ENCODE data around the gene TNFRSF13B. TPM values are rescaled to one million over a fixed set of nuclear protein-coding genes. Genes with fewer than 3 reads are reported as not detected.

The TNFRSF13B gene
- total RNA-seq, 1 experiment from 2014 or later, result not detected

- no peak overlapping the region for H3K27ac ChIP-seq (ENCODE audit: low read length)
- no peak overlapping the region for H2AFZ ChIP-seq (ENCODE audit: low read length)
- H3K4me3 ChIP-seq (ENCODE audit: low read length), result no peak overlapping the region
- no peaks in the 10 kb centered on the region for H3K36me3 ChIP-seq (ENCODE audit: insufficient read depth, low read length)
- no peak overlapping the region for H3K9ac ChIP-seq (ENCODE audit: low read length)
- no peak for DNase-seq
- H3K79me2 ChIP-seq (ENCODE audit: low read length), result no peaks in the 10 kb centered on the region
- H3K9me2 ChIP-seq (replicated peaks; ENCODE audit: insufficient read depth, low read length), result no peaks in the 10 kb centered on the region
- no peaks in the 10 kb centered on the region for H3K4me1 ChIP-seq (ENCODE audit: low read length)
- H3K9me3 ChIP-seq (ENCODE audit: low read length), result peaks cover 7% of the 10 kb centered on the region; the same call in 1 of the 2 replicates
- H4K20me1 ChIP-seq (ENCODE audit: insufficient read depth, low read depth, low read length), result no peaks in the 10 kb centered on the region; the same call in 1 of the 2 replicates
- no peak overlapping the region for H3K4me2 ChIP-seq (ENCODE audit: low read depth, low read length, poor library complexity, severe bottlenecking)
- no peaks in the 10 kb centered on the region for H3K27me3 ChIP-seq (ENCODE audit: low read length)
Observed at GRCh38 chr17:16948587-16949376, 23.1 kb downstream of the TNFRSF13B start.

DNA sequence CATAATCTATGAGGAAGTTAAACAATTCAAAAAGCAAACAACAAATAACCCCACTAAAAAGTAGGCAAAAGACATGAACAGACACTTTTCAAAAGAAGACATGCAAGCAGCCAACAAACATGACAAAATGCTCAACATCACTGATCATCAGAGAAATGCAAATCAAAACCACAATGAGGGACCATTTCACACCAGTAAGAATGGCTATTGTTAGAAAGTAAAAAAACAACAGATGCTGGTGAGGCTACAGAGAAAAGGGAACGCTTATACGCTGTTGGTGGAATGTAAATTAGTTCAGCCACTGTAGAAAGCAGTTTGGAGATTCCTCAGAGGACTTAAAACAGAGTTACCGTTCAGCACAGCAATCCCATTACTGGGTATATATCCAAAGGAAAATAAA, 24.4 kb downstream of the TNFRSF13B start:
- H3K4me1 ChIP-seq (ENCODE audit: low read length), result no peaks in the 10 kb centered on the region
- H3K9me2 ChIP-seq (replicated peaks; ENCODE audit: insufficient read depth, low read length), result no peaks in the 10 kb centered on the region
- H3K4me3 ChIP-seq (ENCODE audit: low read length), result no peak overlapping the region
- no peaks in the 10 kb centered on the region; the same call in 1 of the 2 replicates for H4K20me1 ChIP-seq (ENCODE audit: insufficient read depth, low read depth, low read length)
- no peak overlapping the region for H2AFZ ChIP-seq (ENCODE audit: low read length)
- H3K36me3 ChIP-seq (ENCODE audit: insufficient read depth, low read length), result no peaks in the 10 kb centered on the region
- no peaks in the 10 kb centered on the region for H3K79me2 ChIP-seq (ENCODE audit: low read length)
- H3K9me3 ChIP-seq (ENCODE audit: low read length), result peaks cover 7% of the 10 kb centered on the region; the same call in 1 of the 2 replicates
- H3K27me3 ChIP-seq (ENCODE audit: low read length), result no peaks in the 10 kb centered on the region
- no peak for DNase-seq
- no peak overlapping the region for H3K27ac ChIP-seq (ENCODE audit: low read length)
- H3K4me2 ChIP-seq (ENCODE audit: low read depth, low read length, poor library complexity, severe bottlenecking), result no peak overlapping the region
- H3K9ac ChIP-seq (ENCODE audit: low read length), result no peak overlapping the region

DNA sequence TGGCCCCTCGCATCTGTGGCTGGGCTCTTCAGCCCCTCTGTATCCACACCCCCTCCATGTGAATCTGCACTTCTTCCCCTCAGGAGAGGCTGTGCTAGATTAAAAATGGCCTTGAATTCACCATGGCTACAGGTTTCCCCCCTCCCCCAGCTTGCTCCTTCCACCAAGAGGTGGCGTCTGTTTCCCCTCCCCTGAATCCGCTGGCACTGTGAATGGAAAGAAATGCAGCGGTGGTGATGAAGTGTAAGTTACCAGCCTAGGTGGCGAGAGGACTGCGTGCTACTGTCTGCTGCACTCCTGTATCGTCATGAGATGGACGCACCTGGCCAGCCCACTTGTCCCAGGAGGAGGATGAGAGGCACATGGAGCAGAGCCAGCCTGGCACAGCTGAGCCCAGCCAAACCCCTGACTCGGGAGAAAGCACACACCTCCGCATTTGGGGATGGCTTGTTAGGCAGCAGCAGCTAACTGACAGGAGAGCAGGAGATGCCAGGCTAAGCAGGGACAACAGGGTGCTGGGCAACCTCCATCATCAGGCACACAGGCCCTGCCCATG, 26.2 kb downstream of the TNFRSF13B start:
- DNase-seq, result no peak

GRCh38 chr17:16945136-16945482, 26.8 kb downstream of the TNFRSF13B start:
- Histone ChIP-seq H3K4me3 (ENCODE audit: low read length) (no peak overlapping the region), H3K27ac (ENCODE audit: low read length) (no peak overlapping the region), H3K9ac (ENCODE audit: low read length) (no peak overlapping the region), H3K9me2 (replicated peaks; ENCODE audit: insufficient read depth, low read length) (no peaks in the 10 kb centered on the region), H2AFZ (ENCODE audit: low read length) (no peak overlapping the region), H3K27me3 (ENCODE audit: low read length) (no peaks in the 10 kb centered on the region), H3K4me2 (ENCODE audit: low read depth, low read length, poor library complexity, severe bottlenecking) (no peak overlapping the region), H3K9me3 (ENCODE audit: low read length) (peaks cover 7% of the 10 kb centered on the region; the same call in 1 of the 2 replicates), H3K36me3 (ENCODE audit: insufficient read depth, low read length) (no peaks in the 10 kb centered on the region), H4K20me1 (ENCODE audit: insufficient read depth, low read depth, low read length) (peaks cover 3% of the 10 kb centered on the region; the same call in 1 of the 2 replicates), H3K4me1 (ENCODE audit: low read length) (no peaks in the 10 kb centered on the region), H3K79me2 (ENCODE audit: low read length) (no peaks in the 10 kb centered on the region)
- DNase-seq, result no peak

More for the DNA sequence above, 26.2 kb downstream of the TNFRSF13B start:
- H3K9me2 ChIP-seq (replicated peaks; ENCODE audit: insufficient read depth, low read length), result no peaks in the 10 kb centered on the region
- H3K36me3 ChIP-seq (ENCODE audit: insufficient read depth, low read length), result no peaks in the 10 kb centered on the region
- no peaks in the 10 kb centered on the region for H3K79me2 ChIP-seq (ENCODE audit: low read length)
- H4K20me1 ChIP-seq (ENCODE audit: insufficient read depth, low read depth, low read length), result peaks cover under 1% of the 10 kb centered on the region; the same call in 1 of the 2 replicates
- no peaks in the 10 kb centered on the region for H3K4me1 ChIP-seq (ENCODE audit: low read length)
- H3K4me2 ChIP-seq (ENCODE audit: low read depth, low read length, poor library complexity, severe bottlenecking), result no peak overlapping the region
- H3K9ac ChIP-seq (ENCODE audit: low read length), result no peak overlapping the region
- no peak overlapping the region for H2AFZ ChIP-seq (ENCODE audit: low read length)
- no peak overlapping the region for H3K27ac ChIP-seq (ENCODE audit: low read length)
- H3K9me3 ChIP-seq (ENCODE audit: low read length), result peaks cover 7% of the 10 kb centered on the region; the same call in 1 of the 2 replicates
- no peak overlapping the region for H3K4me3 ChIP-seq (ENCODE audit: low read length)
- no peaks in the 10 kb centered on the region for H3K27me3 ChIP-seq (ENCODE audit: low read length)

- Histone ChIP-seq H3K79me2 (ENCODE audit: low read length) (no peaks in the 10 kb centered on the region), H3K27me3 (ENCODE audit: low read length) (no peaks in the 10 kb centered on the region), H3K9me3 (ENCODE audit: low read length) (peaks cover 7% of the 10 kb centered on the region; the same call in 1 of the 2 replicates), H3K4me3 (ENCODE audit: low read length) (no peak overlapping the region), H2AFZ (ENCODE audit: low read length) (no peak overlapping the region), H3K27ac (ENCODE audit: low read length) (no peak overlapping the region), H3K9me2 (replicated peaks; ENCODE audit: insufficient read depth, low read length) (no peaks in the 10 kb centered on the region), H3K36me3 (ENCODE audit: insufficient read depth, low read length) (no peaks in the 10 kb centered on the region), H3K4me1 (ENCODE audit: low read length) (no peaks in the 10 kb centered on the region), H4K20me1 (ENCODE audit: insufficient read depth, low read depth, low read length) (peaks cover 3% of the 10 kb centered on the region; the same call in 1 of the 2 replicates), H3K4me2 (ENCODE audit: low read depth, low read length, poor library complexity, severe bottlenecking) (no peak overlapping the region), H3K9ac (ENCODE audit: low read length) (no peak overlapping the region)
- no peak for DNase-seq
Observed at GRCh38 chr17:16944334-16945135, 27.4 kb downstream of the TNFRSF13B start.

GRCh38 chr17:16943541-16944333, 28.2 kb downstream of the TNFRSF13B start:
- H2AFZ ChIP-seq (ENCODE audit: low read length), result no peak overlapping the region
- H3K27me3 ChIP-seq (ENCODE audit: low read length), result no peaks in the 10 kb centered on the region
- no peaks in the 10 kb centered on the region for H3K4me1 ChIP-seq (ENCODE audit: low read length)
- H3K36me3 ChIP-seq (ENCODE audit: insufficient read depth, low read length), result no peaks in the 10 kb centered on the region
- no peaks in the 10 kb centered on the region for H3K9me2 ChIP-seq (replicated peaks; ENCODE audit: insufficient read depth, low read length)
- no peak overlapping the region for H3K4me2 ChIP-seq (ENCODE audit: low read depth, low read length, poor library complexity, severe bottlenecking)
- H3K79me2 ChIP-seq (ENCODE audit: low read length), result no peaks in the 10 kb centered on the region
- peaks cover 1% of the 10 kb centered on the region; the same call in 1 of the 2 replicates for H3K9me3 ChIP-seq (ENCODE audit: low read length)
- H3K27ac ChIP-seq (ENCODE audit: low read length), result no peak overlapping the region
- H3K9ac ChIP-seq (ENCODE audit: low read length), result no peak overlapping the region
- no peak overlapping the region for H3K4me3 ChIP-seq (ENCODE audit: low read length)
- H4K20me1 ChIP-seq (ENCODE audit: insufficient read depth, low read depth, low read length), result peaks cover 3% of the 10 kb centered on the region; the same call in 1 of the 2 replicates
- no peak for DNase-seq

DNA sequence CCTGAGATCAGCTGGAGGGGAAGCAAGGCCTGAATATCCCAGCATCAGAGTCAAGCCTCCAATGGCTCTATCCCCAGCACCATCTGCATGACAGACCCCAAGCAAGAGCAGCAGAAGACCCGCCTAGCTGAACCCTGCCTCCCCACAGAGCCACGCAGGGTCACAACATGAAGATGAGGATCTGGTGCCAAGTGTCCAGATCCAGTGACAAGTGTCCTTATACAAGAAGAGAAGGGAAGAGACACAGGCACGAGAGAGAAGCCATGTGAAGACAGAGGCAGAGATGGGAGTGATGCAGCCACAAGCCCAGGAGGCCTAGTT, 28.9 kb downstream of the TNFRSF13B start:
- Histone ChIP-seq H3K9me2 (replicated peaks; ENCODE audit: insufficient read depth, low read length) (no peaks in the 10 kb centered on the region), H3K9me3 (ENCODE audit: low read length) (no peaks in the 10 kb centered on the region), H3K9ac (ENCODE audit: low read length) (no peak overlapping the region), H3K36me3 (ENCODE audit: insufficient read depth, low read length) (no peaks in the 10 kb centered on the region), H3K4me2 (ENCODE audit: low read depth, low read length, poor library complexity, severe bottlenecking) (no peak overlapping the region), H4K20me1 (ENCODE audit: insufficient read depth, low read depth, low read length) (peaks cover 3% of the 10 kb centered on the region; the same call in 1 of the 2 replicates), H3K27me3 (ENCODE audit: low read length) (no peaks in the 10 kb centered on the region), H3K27ac (ENCODE audit: low read length) (no peak overlapping the region), H3K79me2 (ENCODE audit: low read length) (no peaks in the 10 kb centered on the region), H3K4me1 (ENCODE audit: low read length) (no peaks in the 10 kb centered on the region), H2AFZ (ENCODE audit: low read length) (no peak overlapping the region), H3K4me3 (ENCODE audit: low read length) (no peak overlapping the region)
- DNase-seq, result no peak

Data from Karpas-422 (cell line).